ENCODE results near the gene NHSL2. TPM values are rescaled to one million over a fixed set of nuclear protein-coding genes. Genes with fewer than 3 reads are reported as not detected.

NHSL2 gene
- total RNA-seq, 1 donor from 2014 or later, result 3.8 TPM

DNA sequence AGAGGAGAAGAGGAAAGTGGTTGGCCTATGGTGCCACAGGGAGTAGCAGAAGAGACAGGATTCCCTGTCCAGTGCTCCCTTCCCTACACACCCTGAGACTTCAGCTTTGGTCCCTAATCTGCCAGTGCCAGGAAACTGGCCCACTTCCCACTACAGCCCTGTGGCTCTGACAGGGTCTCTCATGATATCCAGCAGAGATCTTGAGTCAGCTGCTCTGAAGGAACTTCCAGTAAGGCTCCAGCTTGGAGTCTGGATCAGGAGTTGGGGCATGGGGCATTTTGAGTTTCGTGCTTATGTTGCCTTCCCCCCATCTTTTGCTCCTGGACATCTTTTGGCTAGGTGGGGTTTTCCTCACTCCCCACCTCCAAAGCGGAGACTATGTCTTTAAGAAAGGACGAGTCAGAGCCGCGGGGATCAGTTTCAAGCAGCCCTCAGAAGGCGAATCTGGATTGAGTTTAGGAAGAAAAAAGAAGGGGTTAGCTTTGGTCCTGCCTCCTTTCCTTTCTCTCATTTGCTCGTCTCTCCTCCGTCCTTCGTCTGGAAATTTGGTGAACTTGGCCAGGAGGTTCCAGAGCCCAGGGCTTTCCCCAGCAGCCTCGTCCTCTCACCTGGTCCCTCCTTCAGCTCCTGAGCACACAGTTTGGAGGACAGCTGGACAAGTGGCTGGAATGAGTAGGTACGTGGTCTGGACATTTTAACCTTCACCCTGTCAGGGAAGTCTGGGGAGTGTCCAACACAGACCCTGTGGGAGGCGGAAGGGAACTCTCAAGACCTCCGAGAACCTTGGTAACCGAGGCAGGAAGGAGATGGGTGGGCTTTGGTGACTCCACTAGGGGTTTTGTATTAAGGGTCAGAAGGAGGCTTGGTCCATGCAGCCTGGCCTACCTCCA lies 116.6 kb downstream of the NHSL2 start:
- H3K4me1 ChIP-seq, result no peaks in the 10 kb centered on the region
- intact Hi-C loops (cut with micrococcal nuclease), result no loop called here
- TF ChIP-seq, protein P1, sequence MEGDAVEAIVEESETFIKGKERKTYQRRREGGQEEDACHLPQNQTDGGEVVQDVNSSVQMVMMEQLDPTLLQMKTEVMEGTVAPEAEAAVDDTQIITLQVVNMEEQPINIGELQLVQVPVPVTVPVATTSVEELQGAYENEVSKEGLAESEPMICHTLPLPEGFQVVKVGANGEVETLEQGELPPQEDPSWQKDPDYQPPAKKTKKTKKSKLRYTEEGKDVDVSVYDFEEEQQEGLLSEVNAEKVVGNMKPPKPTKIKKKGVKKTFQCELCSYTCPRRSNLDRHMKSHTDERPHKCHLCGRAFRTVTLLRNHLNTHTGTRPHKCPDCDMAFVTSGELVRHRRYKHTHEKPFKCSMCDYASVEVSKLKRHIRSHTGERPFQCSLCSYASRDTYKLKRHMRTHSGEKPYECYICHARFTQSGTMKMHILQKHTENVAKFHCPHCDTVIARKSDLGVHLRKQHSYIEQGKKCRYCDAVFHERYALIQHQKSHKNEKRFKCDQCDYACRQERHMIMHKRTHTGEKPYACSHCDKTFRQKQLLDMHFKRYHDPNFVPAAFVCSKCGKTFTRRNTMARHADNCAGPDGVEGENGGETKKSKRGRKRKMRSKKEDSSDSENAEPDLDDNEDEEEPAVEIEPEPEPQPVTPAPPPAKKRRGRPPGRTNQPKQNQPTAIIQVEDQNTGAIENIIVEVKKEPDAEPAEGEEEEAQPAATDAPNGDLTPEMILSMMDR (IDR thresholded peaks at IDR 0.05; ENCODE audit: borderline replicate concordance), result no peak
- no peak overlapping the region for H3K27ac ChIP-seq (replicated peaks)
- no peaks in the 10 kb centered on the region for H3K9me3 ChIP-seq (replicated peaks)
- H3K4me3 ChIP-seq, result no peak overlapping the region
- H3K36me3 ChIP-seq, result no peaks in the 10 kb centered on the region
- H3K27me3 ChIP-seq (ENCODE audit: low read depth), result no peaks in the 10 kb centered on the region
- no peak for DNase-seq

DNA sequence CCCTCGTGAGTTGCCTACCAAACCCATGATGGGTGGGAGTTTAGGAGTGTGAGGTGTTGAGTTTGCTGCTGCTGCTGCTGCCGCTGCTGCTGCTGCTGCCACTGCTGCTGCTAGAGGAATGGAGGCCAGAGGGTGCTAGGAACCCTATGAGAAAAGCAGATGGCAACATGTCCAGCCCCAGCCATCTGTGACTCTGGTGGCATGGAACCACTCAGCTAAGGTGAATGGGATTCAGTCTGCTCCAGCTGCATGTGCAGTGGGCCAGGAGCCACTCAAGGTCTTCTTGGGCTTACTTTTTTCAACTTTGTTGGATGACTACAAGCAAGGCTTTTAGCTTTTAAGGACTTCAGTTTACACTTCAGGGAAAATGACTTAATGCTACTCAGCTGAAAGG lies 117.3 kb downstream of the NHSL2 start:
- H3K4me3 ChIP-seq, result no peak overlapping the region
- H3K4me1 ChIP-seq, result no peaks in the 10 kb centered on the region
- DNase-seq, result no peak
- H3K27ac ChIP-seq (replicated peaks), result no peak overlapping the region
- H3K9me3 ChIP-seq (replicated peaks), result no peaks in the 10 kb centered on the region
- intact Hi-C loops (cut with micrococcal nuclease), result no loop called here
- TF ChIP-seq, protein P1 (IDR thresholded peaks at IDR 0.05; ENCODE audit: borderline replicate concordance), result no peak
- H3K27me3 ChIP-seq (ENCODE audit: low read depth), result no peaks in the 10 kb centered on the region
- H3K36me3 ChIP-seq, result no peaks in the 10 kb centered on the region

DNA sequence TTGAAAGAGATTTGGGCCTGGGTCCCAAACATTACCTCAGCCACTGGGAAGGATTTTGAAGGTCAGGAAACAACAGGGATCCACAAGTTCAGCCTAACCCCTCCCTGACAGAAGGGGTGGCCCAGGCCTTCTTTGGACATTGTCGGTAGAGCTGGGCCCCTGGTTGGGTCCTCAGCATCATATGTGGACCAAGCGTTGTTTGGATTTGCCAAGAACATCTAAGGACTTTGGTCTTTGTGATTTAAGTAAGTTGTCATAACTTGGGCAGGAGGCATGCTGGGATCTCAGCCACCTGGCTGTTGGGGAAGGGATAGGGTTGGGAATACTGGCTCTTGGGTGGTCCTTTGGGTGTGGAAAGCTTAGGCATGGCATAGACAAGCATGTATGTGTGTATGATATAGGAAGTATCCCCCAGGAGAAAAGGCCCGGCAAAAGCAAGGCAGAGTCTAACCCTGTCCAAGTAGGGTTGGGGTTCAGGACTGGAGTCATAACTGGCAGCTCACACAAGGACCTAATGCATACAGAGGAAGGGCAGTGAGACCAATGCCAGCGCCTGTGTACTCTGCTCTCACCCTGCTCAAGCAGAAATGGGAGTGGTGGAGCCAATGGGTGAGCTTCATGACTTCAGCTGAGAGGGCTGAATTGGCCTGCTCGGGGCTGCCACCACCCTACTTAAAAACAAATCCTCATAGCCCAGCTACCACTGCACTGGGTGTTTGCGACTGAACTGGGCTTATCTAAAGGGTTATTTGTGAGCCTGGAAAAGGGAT lies 118.2 kb downstream of the NHSL2 start:
- TF ChIP-seq, protein P1 (IDR thresholded peaks at IDR 0.05; ENCODE audit: borderline replicate concordance), result no peak
- H3K9me3 ChIP-seq (replicated peaks), result no peaks in the 10 kb centered on the region
- DNase-seq, result no peak
- H3K4me3 ChIP-seq, result no peak overlapping the region
- H3K36me3 ChIP-seq, result no peaks in the 10 kb centered on the region
- no peak overlapping the region for H3K27ac ChIP-seq (replicated peaks)
- H3K4me1 ChIP-seq, result no peaks in the 10 kb centered on the region
- H3K27me3 ChIP-seq (ENCODE audit: low read depth), result no peaks in the 10 kb centered on the region
- intact Hi-C loops (cut with micrococcal nuclease), result no loop called here

DNA sequence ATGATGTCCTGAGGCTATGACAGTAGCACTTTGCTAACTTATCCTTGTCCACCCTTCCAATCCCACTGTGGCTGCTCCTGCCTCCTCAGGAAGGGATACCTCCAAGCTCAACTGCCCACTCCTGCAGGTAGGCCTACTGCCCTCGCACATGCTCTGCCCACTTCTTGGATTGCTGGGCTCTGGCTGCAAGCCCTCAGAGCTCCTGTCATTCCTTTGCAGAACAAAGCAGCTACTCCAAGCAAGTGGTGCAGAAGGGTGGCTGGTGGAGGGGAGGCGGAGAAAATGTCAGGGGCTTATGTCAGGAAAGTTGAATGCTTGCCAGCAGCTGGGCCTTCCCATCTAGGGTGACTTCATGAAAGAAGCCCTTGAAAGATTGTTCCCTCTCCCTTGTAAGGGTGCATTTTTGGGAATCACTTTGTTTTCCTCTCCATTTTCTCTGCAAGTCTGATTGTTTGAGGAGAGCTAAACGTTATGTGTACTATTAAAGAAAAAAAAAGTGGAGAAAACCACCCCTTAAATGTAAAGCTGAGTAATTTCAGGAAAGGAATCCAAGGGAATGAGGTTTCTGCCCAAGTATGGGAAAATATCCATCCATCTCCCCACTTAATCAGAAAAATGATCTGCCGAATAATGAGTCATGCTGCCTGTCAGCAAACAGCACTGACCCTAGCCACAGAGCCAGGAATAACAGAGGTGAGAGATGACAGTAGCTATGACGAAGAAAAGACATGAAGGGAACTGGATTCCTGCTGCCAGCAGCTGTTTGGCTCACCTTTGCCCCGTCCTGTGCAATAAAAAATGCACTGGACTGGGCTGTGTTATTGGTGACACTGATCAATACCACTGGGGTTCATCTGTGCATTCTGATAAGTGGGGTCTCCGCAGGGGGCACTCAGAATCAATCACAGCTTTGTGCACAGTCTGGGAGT lies 119.1 kb downstream of the NHSL2 start:
- H3K9me3 ChIP-seq (replicated peaks), result no peaks in the 10 kb centered on the region
- no peak for DNase-seq
- TF ChIP-seq, protein P1 (IDR thresholded peaks at IDR 0.05; ENCODE audit: borderline replicate concordance), result no peak
- no peak overlapping the region for H3K4me3 ChIP-seq
- H3K27me3 ChIP-seq (ENCODE audit: low read depth), result no peaks in the 10 kb centered on the region
- H3K27ac ChIP-seq (replicated peaks), result no peak overlapping the region
- H3K4me1 ChIP-seq, result no peaks in the 10 kb centered on the region
- H3K36me3 ChIP-seq, result no peaks in the 10 kb centered on the region
- intact Hi-C loops (cut with micrococcal nuclease), result no loop called here

DNA sequence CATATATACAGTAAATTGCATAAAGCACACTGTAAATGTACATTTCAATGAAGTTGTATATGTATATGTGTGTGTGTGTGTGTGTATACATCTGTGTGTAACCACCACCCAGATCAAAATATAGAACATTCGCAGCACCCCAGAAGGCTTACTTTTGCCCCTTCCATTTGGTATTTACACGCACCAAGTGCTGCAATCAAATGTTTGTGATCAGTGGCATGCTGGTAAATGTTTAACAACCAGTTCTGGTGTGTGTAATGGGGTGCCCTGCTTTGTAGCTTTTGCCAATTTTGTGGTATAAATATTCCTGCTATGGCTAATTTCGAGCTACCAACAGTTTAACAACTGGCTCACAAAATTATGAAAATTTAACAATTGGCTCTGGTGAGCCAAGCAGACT lies 119.8 kb downstream of the NHSL2 start:
- TF ChIP-seq, protein P1 (IDR thresholded peaks at IDR 0.05; ENCODE audit: borderline replicate concordance), result no peak
- intact Hi-C loops (cut with micrococcal nuclease), result no loop called here
- Histone ChIP-seq H3K4me1 (no peaks in the 10 kb centered on the region), H3K36me3 (no peaks in the 10 kb centered on the region), H3K4me3 (no peak overlapping the region), H3K27ac (replicated peaks) (no peak overlapping the region), H3K9me3 (replicated peaks) (no peaks in the 10 kb centered on the region), H3K27me3 (ENCODE audit: low read depth) (no peaks in the 10 kb centered on the region)
- DNase-seq, result no peak

Data from left ventricle myocardium inferior (tissue), 1 donor.